GM10266 (cell line): Measurements from ENCODE around the gene B3GALT6.
"Not testable (repeated sequence)": the region's sequence is repeated elsewhere in the genome, so short reads cannot be mapped to it uniquely, and the experiment has no call there.

ENCODE experiments used
- DNase-seq: peaks from one replicate; pipeline ENCODE4 v3.0.0; 2012; ENCODE audit errors: extremely low spot score
- CTCF ChIP-seq: IDR thresholded peaks from 2 replicates; pipeline ENCODE4 v1.5.1; 2012; ENCODE audit warnings: mild to moderate bottlenecking, low read depth; ENCODE audit not compliant: control insufficient read depth, insufficient read depth; ENCODE audit errors: missing control alignments

The B3GALT6 gene

GRCh38 chr1:1189111-1189510 is 42.9 kb upstream of the B3GALT6 start:
- no peak for DNase-seq
- no peak for TF ChIP-seq CTCF

- TF ChIP-seq CTCF, result no peak
- no peak for DNase-seq
Observed at GRCh38 chr1:1191734-1192133, 40.3 kb upstream of the B3GALT6 start.

GRCh38 chr1:1194723-1195122 is 37.3 kb upstream of the B3GALT6 start:
- no peak for TF ChIP-seq CTCF
- DNase-seq, result no peak

GRCh38 chr1:1195726-1196125 is 36.3 kb upstream of the B3GALT6 start:
- DNase-seq, result not testable (repeated sequence)

- TF ChIP-seq CTCF, result no peak
- no peak for DNase-seq
Observed at GRCh38 chr1:1196431-1197187, 35.4 kb upstream of the B3GALT6 start.

- TF ChIP-seq CTCF, result no peak
- no peak for DNase-seq
Observed at GRCh38 chr1:1197188-1197500, 34.9 kb upstream of the B3GALT6 start.

- TF ChIP-seq CTCF, result no peak
- no peak for DNase-seq
Observed at GRCh38 chr1:1197551-1198422, 34.2 kb upstream of the B3GALT6 start.
